GM18867 (cell line): ENCODE measurements around the gene TSPAN31.

Experiments
- ATAC-seq: cut with Tn5 transposase; IDR thresholded peaks from one replicate; pipeline ENCODE4 v1.9.1; 2021; ENCODE audit warnings: mild to moderate bottlenecking, moderate library complexity; ENCODE audit not compliant: unreplicated experiment

The TSPAN31 gene

GRCh38 chr12:57782243-57782607 lies 37.4 kb downstream of the TSPAN31 start:
- peak; percentile 13 for ATAC-seq

DNA sequence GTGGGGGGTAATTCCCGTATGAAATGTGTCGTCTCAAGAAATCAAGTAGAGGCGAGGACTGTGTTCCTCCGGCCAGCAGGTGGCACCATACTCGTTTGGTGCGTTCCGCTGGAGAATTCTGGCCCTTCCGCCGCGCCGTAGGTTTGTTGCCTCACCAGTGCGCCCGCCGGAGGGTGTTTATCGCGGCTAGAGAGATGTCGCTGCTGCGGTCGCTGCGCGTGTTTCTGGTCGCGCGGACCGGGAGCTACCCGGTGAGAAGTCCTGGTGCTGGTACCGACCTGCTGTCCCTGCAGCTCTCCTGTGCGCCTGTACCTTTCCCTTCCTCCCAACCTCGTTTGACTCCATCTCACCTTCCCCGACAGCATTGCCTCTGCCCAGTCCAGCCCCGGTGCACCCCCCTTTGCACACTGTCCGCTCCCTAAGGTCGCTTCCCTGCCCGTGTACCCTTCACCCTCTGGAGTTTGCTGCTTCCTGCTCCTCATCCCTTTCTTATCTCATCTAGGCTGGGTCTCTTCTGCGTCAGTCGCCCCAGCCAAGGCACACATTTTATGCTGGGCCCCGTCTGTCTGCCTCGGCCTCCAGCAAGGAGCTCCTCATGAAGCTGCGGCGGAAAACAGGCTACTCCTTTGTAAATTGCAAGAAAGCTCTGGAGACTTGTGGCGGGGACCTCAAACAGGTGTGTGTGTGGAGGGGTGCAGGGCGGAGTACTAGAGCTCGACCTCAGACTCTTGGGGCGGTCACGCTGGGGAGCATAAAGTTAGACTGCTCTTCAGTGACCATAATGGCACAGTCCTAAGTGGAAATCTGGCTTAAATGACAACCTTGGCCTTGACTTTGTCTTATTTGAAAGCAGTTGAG lies 38.0 kb downstream of the TSPAN31 start, which contains the start of gene TSFM:
Gene TSFM, plus strand, starts transcription at position 180 of the 858 bp plus-strand sequence. Its CDS starts 15 bp downstream, at position 195.
- ATAC-seq: peak; percentile 83

DNA sequence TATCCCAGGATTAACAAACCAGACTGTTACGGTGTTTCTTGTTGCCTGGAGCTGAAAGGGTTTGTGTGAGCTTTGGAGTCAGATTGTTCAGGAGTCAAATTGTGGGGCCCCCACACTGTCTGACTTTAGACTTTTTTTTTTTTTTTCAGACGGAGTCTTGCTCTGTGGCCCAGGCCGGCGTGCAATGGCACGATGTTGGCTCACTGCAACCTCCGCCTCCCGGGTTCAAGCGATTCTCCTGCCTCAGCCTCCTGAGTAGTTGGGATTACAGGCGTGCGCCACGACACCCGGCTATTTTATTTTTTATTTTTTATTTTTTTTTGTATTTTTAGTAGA lies 38.6 kb downstream of the TSPAN31 start:
- ATAC-seq: no peak

DNA sequence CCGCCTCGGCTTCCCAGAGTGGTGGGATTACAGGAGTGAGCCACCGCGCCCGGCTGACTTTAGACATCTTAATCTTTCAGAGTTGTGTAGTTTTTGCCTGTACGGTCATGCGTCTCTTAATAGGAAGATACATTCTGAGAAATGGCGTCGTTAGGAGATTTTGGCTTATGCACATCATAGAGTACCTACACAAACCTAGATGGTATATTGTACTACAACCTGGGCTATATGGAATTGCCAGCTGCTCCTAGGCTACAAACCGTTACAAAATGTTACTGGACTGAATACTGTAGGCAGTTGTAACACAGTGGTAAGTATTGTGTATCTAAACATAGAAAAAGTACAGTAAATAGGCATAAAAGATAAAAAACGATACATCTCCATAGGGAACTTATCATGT lies 39.0 kb downstream of the TSPAN31 start:
- ATAC-seq: no peak

DNA sequence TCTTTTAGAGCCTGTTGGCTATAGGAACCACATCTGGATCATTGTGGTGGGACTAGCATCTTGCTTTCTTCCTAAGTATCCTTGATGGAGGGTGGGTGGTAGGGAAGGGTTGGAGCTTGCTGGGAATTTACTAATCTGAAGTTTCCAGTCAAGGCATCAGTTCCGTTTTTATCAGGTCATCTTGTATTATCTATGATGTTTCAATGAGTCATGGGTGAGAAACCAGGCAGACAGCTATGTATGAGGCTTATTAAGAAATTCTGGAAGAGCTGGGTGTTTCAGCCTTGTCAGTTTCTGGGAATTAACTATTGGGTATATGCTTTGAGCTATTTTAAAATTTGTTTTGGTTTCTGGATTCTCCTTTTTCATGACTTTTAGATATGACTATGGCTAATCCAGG lies 49.1 kb downstream of the TSPAN31 start:
- ATAC-seq: no peak

GRCh38 chr12:57795354-57795753 lies 50.5 kb downstream of the TSPAN31 start:
- no peak for ATAC-seq

DNA sequence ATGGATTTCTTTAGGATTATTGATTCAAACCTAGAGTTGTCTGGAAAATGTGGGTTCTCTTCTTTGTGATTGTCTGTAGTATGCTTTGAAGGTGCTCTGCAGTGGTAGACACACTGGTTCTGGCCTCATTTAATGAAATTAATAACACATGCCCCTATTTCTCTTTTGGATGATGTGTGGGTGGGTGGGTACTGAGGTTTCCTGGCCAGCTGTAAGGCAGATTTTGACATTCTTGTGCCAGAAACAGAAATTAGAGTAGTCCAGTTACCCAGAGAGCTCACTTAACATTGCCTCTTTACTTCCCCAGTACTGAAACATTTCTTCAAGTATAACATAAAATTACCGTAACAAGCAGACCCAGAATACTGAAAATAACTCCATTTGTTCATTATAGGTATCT lies 52.2 kb downstream of the TSPAN31 start:
- no peak for ATAC-seq

- no peak for ATAC-seq
Measured at GRCh38 chr12:57797933-57798332, 53.1 kb downstream of the TSPAN31 start.
